Measurements from ENCODE around the gene DPYD. TPM values are rescaled to one million over a fixed set of nuclear protein-coding genes. Genes with fewer than 3 reads are reported as not detected.

Gene DPYD
- polyA plus RNA-seq, 2 donors, result 6.7 to 10.0 TPM

DNA sequence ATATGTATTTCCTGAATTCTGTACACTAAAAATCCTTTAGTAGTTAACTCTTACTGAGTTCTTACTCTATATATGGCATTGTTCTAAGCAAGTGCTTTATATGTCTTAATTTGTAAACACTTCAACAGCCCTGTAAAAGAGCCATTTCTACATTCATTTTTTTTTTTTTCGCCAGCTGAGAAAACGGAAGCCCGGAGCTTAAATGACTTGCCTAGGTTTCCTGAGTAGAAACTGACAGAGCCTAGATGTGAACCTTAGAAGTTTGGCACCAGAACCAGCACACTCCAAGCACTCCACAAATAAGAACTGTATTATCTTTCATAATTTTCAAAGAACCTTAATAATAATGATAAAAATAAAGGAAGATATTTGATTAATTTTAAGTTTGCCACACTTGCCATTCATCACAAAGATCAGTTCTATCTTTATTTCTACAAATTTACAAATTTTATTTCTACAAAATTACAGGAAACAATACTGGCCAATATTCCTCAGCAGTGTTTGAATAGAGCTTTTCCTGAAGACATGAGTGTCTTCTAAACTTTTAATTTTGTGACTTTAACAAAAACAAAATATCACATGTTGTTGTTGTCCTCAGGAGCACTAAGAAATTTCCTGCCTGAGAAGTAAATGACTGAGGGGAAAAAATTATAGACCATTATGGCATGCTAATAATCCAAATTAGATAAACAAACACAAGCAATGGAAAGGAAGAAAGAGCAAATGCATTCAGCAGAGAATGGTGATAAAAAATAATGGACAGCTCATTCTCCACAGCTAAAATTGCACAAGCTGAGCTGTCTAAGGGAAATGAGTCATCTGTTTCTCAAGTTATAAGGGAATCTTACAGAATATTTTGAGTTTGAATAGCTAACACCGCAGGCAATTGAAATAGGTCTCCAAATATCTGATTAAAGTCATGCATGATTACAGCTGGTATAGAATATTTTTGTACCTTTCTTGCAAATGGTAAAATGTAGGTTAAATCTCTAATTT lies 71.2 kb downstream of the DPYD start:
- no peaks in the 10 kb centered on the region for H3K4me1 ChIP-seq (ENCODE audit: control insufficient read depth in 2 of 2, insufficient read depth in 2 of 2, low read length in 1 of 2)
- H3K9me3 ChIP-seq (ENCODE audit: control insufficient read depth in 2 of 2, insufficient read depth in 1 of 2, low read depth in 1 of 2, low read length in 1 of 2), result no peaks in the 10 kb centered on the region
- 55 to 60% methylated on average over 4 of the region's 4 CpGs for WGBS, 2 donors
- H3K27ac ChIP-seq (ENCODE audit: low read depth in 2 of 2, low read length in 1 of 2), result no peak overlapping the region
- no peak overlapping the region for H3K4me3 ChIP-seq (ENCODE audit: low read depth in 1 of 2, low read length in 2 of 2)
- no peaks in the 10 kb centered on the region for H3K27me3 ChIP-seq (ENCODE audit: control insufficient read depth in 1 of 2, insufficient read depth in 2 of 2, low read length in 2 of 2)
- peaks cover 0 to 9% of the 10 kb centered on the region in 2 donors for H3K36me3 ChIP-seq (ENCODE audit: control insufficient read depth in 2 of 2, insufficient read depth in 2 of 2, low read length in 1 of 2)

DNA sequence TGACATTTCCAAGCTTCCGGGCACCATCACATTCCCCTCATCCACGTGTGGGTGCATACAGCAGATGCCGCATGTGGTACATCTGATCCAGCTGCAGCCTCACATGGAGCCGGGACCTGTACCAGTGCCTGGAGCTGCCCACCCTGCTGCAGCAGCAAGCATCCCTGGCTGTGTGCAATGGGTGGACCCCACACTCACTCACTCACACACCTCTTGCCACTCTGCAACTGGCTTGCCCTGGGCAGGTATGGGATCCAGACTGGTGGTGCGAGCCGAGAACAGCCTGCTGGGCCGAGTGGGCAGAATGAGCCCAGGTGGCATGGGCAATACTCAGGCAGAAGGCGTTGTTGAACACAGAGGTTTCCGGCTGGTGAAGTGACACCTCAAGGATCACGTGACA lies 75.0 kb downstream of the DPYD start:
- Histone ChIP-seq H3K27ac (ENCODE audit: low read depth in 2 of 2, low read length in 1 of 2) (no peak overlapping the region), H3K27me3 (ENCODE audit: control insufficient read depth in 1 of 2, insufficient read depth in 2 of 2, low read length in 2 of 2) (no peaks in the 10 kb centered on the region), H3K36me3 (ENCODE audit: control insufficient read depth in 2 of 2, insufficient read depth in 2 of 2, low read length in 1 of 2) (peaks cover 0 to 9% of the 10 kb centered on the region in 2 donors), H3K9me3 (ENCODE audit: control insufficient read depth in 2 of 2, insufficient read depth in 1 of 2, low read depth in 1 of 2, low read length in 1 of 2) (no peaks in the 10 kb centered on the region), H3K4me1 (ENCODE audit: control insufficient read depth in 2 of 2, insufficient read depth in 2 of 2, low read length in 1 of 2) (no peaks in the 10 kb centered on the region), H3K4me3 (ENCODE audit: low read depth in 1 of 2, low read length in 2 of 2) (no peak overlapping the region)
- 98 to 99% methylated on average over 10 of the region's 10 CpGs for WGBS, 2 donors

DNA sequence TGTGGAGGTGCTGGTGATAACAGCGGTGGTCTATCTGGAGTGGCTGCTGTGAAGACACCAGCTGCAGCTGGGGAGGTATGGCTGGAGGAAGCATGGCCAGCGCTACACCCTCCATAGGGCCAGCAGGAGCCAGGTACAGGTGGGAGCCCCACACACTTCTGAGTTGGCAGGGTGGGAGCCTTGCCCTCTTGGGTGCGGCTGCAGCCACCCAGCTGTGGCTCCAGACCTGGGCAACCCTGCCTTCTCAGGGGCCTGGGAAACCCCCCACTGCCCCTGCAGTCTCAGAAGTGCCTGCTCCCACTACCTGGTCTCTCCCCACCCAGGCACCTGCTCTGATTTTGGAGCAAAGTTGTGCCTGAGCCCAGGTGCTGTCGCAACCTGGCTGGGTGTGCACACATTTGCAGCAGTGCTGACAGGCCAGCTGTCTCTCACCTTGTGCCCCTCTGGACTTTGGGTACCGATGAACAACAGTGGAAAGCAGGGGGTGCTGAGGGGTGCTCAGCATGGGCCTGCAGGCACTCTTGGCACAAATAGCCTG lies 76.2 kb downstream of the DPYD start:
- H3K4me3 ChIP-seq (ENCODE audit: low read depth in 1 of 2, low read length in 2 of 2), result no peak overlapping the region
- H3K36me3 ChIP-seq (ENCODE audit: control insufficient read depth in 2 of 2, insufficient read depth in 2 of 2, low read length in 1 of 2), result peaks cover 0 to 9% of the 10 kb centered on the region in 2 donors
- H3K27me3 ChIP-seq (ENCODE audit: control insufficient read depth in 1 of 2, insufficient read depth in 2 of 2, low read length in 2 of 2), result no peaks in the 10 kb centered on the region
- no peak overlapping the region for H3K27ac ChIP-seq (ENCODE audit: low read depth in 2 of 2, low read length in 1 of 2)
- H3K4me1 ChIP-seq (ENCODE audit: control insufficient read depth in 2 of 2, insufficient read depth in 2 of 2, low read length in 1 of 2), result no peaks in the 10 kb centered on the region
- no peaks in the 10 kb centered on the region for H3K9me3 ChIP-seq (ENCODE audit: control insufficient read depth in 2 of 2, insufficient read depth in 1 of 2, low read depth in 1 of 2, low read length in 1 of 2)
- WGBS, 2 donors, result 97 to 99% methylated on average over 5 of the region's 5 CpGs

DNA sequence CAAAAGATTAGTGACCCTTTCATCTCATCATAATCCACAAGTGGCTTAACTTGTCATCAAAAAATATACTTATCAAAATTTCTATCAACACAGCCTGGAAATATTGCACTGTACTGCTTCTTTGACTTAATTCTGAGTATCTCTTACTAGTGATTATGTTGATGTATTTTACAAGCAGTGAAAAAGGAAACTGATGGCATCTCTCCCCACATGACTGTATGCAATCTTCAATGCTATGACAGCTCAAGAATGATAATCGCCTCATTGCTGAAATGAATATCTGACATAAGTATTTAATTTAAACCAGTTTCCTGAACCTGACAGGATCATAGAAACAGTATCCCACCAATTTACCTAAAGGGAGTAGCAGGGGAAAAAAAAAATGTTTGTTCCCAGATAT lies 79.5 kb downstream of the DPYD start:
- H3K27ac ChIP-seq (ENCODE audit: low read depth in 2 of 2, low read length in 1 of 2), result no peak overlapping the region
- H3K4me1 ChIP-seq (ENCODE audit: control insufficient read depth in 2 of 2, insufficient read depth in 2 of 2, low read length in 1 of 2), result no peaks in the 10 kb centered on the region
- H3K9me3 ChIP-seq (ENCODE audit: control insufficient read depth in 2 of 2, insufficient read depth in 1 of 2, low read depth in 1 of 2, low read length in 1 of 2), result no peaks in the 10 kb centered on the region
- peaks cover 0 to 9% of the 10 kb centered on the region in 2 donors for H3K36me3 ChIP-seq (ENCODE audit: control insufficient read depth in 2 of 2, insufficient read depth in 2 of 2, low read length in 1 of 2)
- H3K27me3 ChIP-seq (ENCODE audit: control insufficient read depth in 1 of 2, insufficient read depth in 2 of 2, low read length in 2 of 2), result no peaks in the 10 kb centered on the region
- WGBS, 2 donors, result 91 to 92% methylated on average over 1 of the region's 1 CpG
- H3K4me3 ChIP-seq (ENCODE audit: low read depth in 1 of 2, low read length in 2 of 2), result no peak overlapping the region

DNA sequence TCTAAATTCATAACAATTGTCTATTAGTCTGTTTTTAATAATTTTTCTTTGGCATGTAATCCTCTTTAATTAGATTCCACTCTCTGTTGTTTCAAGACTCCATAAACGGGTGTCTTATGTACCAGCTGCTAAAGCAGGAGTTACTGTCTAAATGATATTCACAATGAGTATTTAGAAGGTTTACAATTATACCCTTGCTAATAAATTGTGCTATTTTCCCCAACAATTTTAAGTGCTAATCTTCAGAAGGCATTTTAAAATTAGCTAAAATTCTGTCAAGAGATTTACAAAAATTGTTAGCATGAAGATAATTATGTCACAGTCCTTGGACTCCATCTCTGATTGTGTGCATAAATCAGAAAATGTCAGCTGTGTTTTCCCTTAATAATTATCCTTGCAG lies 83.7 kb downstream of the DPYD start:
- no peaks in the 10 kb centered on the region for H3K4me1 ChIP-seq (ENCODE audit: control insufficient read depth in 2 of 2, insufficient read depth in 2 of 2, low read length in 1 of 2)
- H3K27me3 ChIP-seq (ENCODE audit: control insufficient read depth in 1 of 2, insufficient read depth in 2 of 2, low read length in 2 of 2), result no peaks in the 10 kb centered on the region
- no peak overlapping the region for H3K27ac ChIP-seq (ENCODE audit: low read depth in 2 of 2, low read length in 1 of 2)
- H3K36me3 ChIP-seq (ENCODE audit: control insufficient read depth in 2 of 2, insufficient read depth in 2 of 2, low read length in 1 of 2), result no peaks in the 10 kb centered on the region
- no peaks in the 10 kb centered on the region for H3K9me3 ChIP-seq (ENCODE audit: control insufficient read depth in 2 of 2, insufficient read depth in 1 of 2, low read depth in 1 of 2, low read length in 1 of 2)
- 56 to 65% methylated on average over 1 of the region's 1 CpG for WGBS, 2 donors
- H3K4me3 ChIP-seq (ENCODE audit: low read depth in 1 of 2, low read length in 2 of 2), result no peak overlapping the region

DNA sequence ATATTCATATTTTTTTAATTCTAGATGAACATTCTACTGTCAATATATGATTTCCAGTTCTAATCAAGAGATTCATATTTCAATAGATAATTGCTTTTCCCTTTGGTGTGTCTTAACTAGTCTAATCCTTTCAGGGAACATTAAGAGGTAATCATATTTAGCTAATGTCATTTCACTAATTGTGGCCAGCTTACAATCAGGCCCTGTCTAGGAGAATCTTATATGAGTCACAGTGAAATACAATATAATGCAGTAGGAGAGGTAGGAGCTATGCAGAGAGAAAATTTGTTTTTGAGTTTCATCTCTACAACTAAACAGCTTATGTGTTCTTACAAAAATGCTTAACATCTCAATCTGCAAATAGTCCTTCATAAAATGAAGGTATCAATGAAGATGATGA lies 85.9 kb downstream of the DPYD start:
- no peak overlapping the region for H3K27ac ChIP-seq (ENCODE audit: low read depth in 2 of 2, low read length in 1 of 2)
- no peaks in the 10 kb centered on the region for H3K27me3 ChIP-seq (ENCODE audit: control insufficient read depth in 1 of 2, insufficient read depth in 2 of 2, low read length in 2 of 2)
- no peaks in the 10 kb centered on the region for H3K36me3 ChIP-seq (ENCODE audit: control insufficient read depth in 2 of 2, insufficient read depth in 2 of 2, low read length in 1 of 2)
- no peaks in the 10 kb centered on the region for H3K4me1 ChIP-seq (ENCODE audit: control insufficient read depth in 2 of 2, insufficient read depth in 2 of 2, low read length in 1 of 2)
- H3K4me3 ChIP-seq (ENCODE audit: low read depth in 1 of 2, low read length in 2 of 2), result no peak overlapping the region
- no peaks in the 10 kb centered on the region for H3K9me3 ChIP-seq (ENCODE audit: control insufficient read depth in 2 of 2, insufficient read depth in 1 of 2, low read depth in 1 of 2, low read length in 1 of 2)

DNA sequence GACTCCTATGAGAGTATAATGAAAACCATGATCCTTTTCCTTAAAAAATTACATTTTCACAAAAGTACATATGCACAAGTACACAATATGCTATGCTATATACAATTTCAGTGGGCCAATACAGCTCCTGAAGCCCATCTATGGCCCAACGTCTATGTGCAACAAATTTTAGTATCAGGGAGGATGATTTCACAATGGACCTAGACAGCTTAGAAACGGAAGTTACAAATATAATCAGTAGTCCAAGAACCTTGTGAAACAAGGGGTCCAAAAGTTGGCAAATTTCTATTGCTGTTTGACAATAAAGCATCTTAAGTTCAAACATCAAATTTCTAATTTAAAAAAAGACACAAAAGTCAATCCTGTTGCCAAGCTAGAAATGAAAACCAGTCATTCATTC lies 87.0 kb downstream of the DPYD start:
- Histone ChIP-seq H3K4me3 (ENCODE audit: low read depth in 1 of 2, low read length in 2 of 2) (no peak overlapping the region), H3K9me3 (ENCODE audit: control insufficient read depth in 2 of 2, insufficient read depth in 1 of 2, low read depth in 1 of 2, low read length in 1 of 2) (no peaks in the 10 kb centered on the region), H3K36me3 (ENCODE audit: control insufficient read depth in 2 of 2, insufficient read depth in 2 of 2, low read length in 1 of 2) (no peaks in the 10 kb centered on the region), H3K27ac (ENCODE audit: low read depth in 2 of 2, low read length in 1 of 2) (no peak overlapping the region), H3K4me1 (ENCODE audit: control insufficient read depth in 2 of 2, insufficient read depth in 2 of 2, low read length in 1 of 2) (no peaks in the 10 kb centered on the region), H3K27me3 (ENCODE audit: control insufficient read depth in 1 of 2, insufficient read depth in 2 of 2, low read length in 2 of 2) (no peaks in the 10 kb centered on the region)
- 87 to 89% methylated on average over 2 of the region's 2 CpGs for WGBS, 2 donors

DNA sequence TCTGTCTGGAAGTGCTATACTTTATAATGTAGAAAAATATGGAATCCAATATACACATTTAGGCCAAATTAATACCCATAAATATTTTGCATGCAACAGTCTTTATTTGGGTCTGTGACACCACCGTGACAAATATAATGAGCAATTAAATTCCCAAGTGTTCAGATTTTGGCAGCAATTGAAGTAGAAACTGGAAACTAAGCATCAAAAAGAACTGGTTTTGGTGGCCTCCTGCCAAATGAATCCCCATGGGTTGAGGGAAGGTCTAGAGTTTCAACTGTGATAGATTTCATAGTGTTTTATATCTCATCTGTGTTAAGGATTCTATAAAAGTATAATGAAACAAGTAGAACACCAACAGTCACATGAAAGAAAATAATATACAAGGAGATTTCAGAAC lies 88.4 kb downstream of the DPYD start:
- WGBS, 2 donors, result 44 to 63% methylated on average over 1 of the region's 1 CpG
- Histone ChIP-seq H3K4me3 (ENCODE audit: low read depth in 1 of 2, low read length in 2 of 2) (no peak overlapping the region), H3K27me3 (ENCODE audit: control insufficient read depth in 1 of 2, insufficient read depth in 2 of 2, low read length in 2 of 2) (no peaks in the 10 kb centered on the region), H3K4me1 (ENCODE audit: control insufficient read depth in 2 of 2, insufficient read depth in 2 of 2, low read length in 1 of 2) (no peaks in the 10 kb centered on the region), H3K9me3 (ENCODE audit: control insufficient read depth in 2 of 2, insufficient read depth in 1 of 2, low read depth in 1 of 2, low read length in 1 of 2) (no peaks in the 10 kb centered on the region), H3K27ac (ENCODE audit: low read depth in 2 of 2, low read length in 1 of 2) (no peak overlapping the region), H3K36me3 (ENCODE audit: control insufficient read depth in 2 of 2, insufficient read depth in 2 of 2, low read length in 1 of 2) (no peaks in the 10 kb centered on the region)

DNA sequence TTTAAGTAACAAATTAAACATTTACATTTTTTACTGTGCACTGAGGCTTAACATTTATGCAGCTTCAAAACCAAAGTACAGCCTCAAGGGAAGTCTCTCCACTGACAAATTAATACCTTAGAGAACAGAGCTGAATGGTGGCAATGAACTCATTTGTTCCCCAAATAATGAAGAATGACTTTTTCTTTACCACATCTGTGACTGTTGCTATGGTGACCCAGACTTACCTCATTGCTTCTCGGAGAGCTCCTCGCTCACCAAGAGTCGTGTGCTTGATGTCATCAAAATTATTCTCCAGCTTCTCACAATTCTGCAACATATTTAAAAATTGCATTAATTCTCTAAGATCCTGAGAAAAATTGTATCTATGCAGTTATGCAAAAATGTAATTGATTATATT lies 92.9 kb downstream of the DPYD start:
- 89 to 90% methylated on average over 3 of the region's 3 CpGs for WGBS, 2 donors
- H3K4me3 ChIP-seq (ENCODE audit: low read depth in 1 of 2, low read length in 2 of 2), result no peak overlapping the region
- H3K4me1 ChIP-seq (ENCODE audit: control insufficient read depth in 2 of 2, insufficient read depth in 2 of 2, low read length in 1 of 2), result no peaks in the 10 kb centered on the region
- no peak overlapping the region for H3K27ac ChIP-seq (ENCODE audit: low read depth in 2 of 2, low read length in 1 of 2)
- H3K36me3 ChIP-seq (ENCODE audit: control insufficient read depth in 2 of 2, insufficient read depth in 2 of 2, low read length in 1 of 2), result no peaks in the 10 kb centered on the region
- H3K9me3 ChIP-seq (ENCODE audit: control insufficient read depth in 2 of 2, insufficient read depth in 1 of 2, low read depth in 1 of 2, low read length in 1 of 2), result no peaks in the 10 kb centered on the region
- H3K27me3 ChIP-seq (ENCODE audit: control insufficient read depth in 1 of 2, insufficient read depth in 2 of 2, low read length in 2 of 2), result no peaks in the 10 kb centered on the region

DNA sequence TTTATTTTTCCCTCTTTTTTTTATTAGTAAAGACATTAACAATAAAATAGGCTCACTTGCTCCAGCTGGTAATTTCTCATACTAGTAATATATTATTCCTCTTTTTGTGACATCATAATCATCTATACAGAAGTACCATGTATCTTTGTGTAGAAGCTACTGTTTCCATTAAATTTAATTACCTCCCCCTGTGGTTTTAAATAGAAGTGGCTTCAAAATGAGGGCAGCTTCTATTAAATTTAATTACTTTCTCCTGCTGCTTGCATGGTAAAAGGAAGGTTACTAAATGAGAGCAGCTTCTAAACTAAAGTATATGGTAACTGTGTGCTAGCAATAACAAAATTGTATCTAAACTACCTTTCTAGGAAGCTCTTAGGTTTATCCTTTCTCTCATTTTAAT lies 94.0 kb downstream of the DPYD start:
- Histone ChIP-seq H3K27ac (ENCODE audit: low read depth in 2 of 2, low read length in 1 of 2) (no peak overlapping the region), H3K27me3 (ENCODE audit: control insufficient read depth in 1 of 2, insufficient read depth in 2 of 2, low read length in 2 of 2) (no peaks in the 10 kb centered on the region), H3K4me3 (ENCODE audit: low read depth in 1 of 2, low read length in 2 of 2) (no peak overlapping the region), H3K9me3 (ENCODE audit: control insufficient read depth in 2 of 2, insufficient read depth in 1 of 2, low read depth in 1 of 2, low read length in 1 of 2) (no peaks in the 10 kb centered on the region), H3K36me3 (ENCODE audit: control insufficient read depth in 2 of 2, insufficient read depth in 2 of 2, low read length in 1 of 2) (no peaks in the 10 kb centered on the region), H3K4me1 (ENCODE audit: control insufficient read depth in 2 of 2, insufficient read depth in 2 of 2, low read length in 1 of 2) (no peaks in the 10 kb centered on the region)
